HEK293 (cell line): Measurements from ENCODE around the gene RAPGEF5.

ENCODE experiments used
- CTCF ChIA-PET: fragments of 350-600 bp; formaldehyde crosslinking; extraction: SDS; loops from one replicate; lab custom pipeline; 2021; ENCODE audit warnings: antibody characterized with exemption; lab: Yijun Ruan, JAX
- POLR2A ChIA-PET: fragments of 300-600 bp; formaldehyde crosslinking; extraction: SDS; loops from one replicate; lab custom pipeline; 2020; ENCODE audit warnings: antibody characterized with exemption, inconsistent platforms; lab: Yijun Ruan, JAX
- H3K27ac ChIP-seq: fragments of 200-500 bp; sonication (Bioruptor generic); 2 replicates; pipeline ENCODE4 v1.5.1; 2014; ENCODE audit warnings: low read depth, low read length, control low read depth, inconsistent platforms; ENCODE audit errors: extremely low read depth
- H3K36me3 ChIP-seq, 2 experiments: fragments of 200-500 bp in 1 of 2; sonication (Bioruptor generic) in 1 of 2; 1 replicate in 1 of 2; 2 replicates in 1 of 2; pipeline ENCODE4 v1.5.1; 2014 to 2017; ENCODE audit warnings: inconsistent platforms in 2 of 2, low read length in 2 of 2; ENCODE audit not compliant: control insufficient read depth in 2 of 2, insufficient read depth in 1 of 2
- H3K4me1 ChIP-seq: fragments of 200-500 bp; sonication (Bioruptor generic); 2 replicates; pipeline ENCODE4 v1.5.1; 2014; ENCODE audit warnings: mild to moderate bottlenecking, low read length, inconsistent platforms; ENCODE audit not compliant: control insufficient read depth, insufficient read depth
- H3K4me3 ChIP-seq: 2 replicates; pipeline ENCODE4 v1.5.1; 2011; ENCODE audit warnings: low read depth, mild to moderate bottlenecking, control low read depth, low read length, moderate library complexity
- H3K9me3 ChIP-seq: fragments of 200-500 bp; sonication (Bioruptor generic); 2 replicates; pipeline ENCODE4 v1.5.1; 2014; ENCODE audit warnings: low read depth, low read length, inconsistent platforms; ENCODE audit not compliant: control insufficient read depth, insufficient read depth
- GLI4 ChIP-seq: fragments of 450-650 bp; formaldehyde crosslinking; IDR thresholded peaks from 2 replicates; pipeline ENCODE4 v1.5.1; 2016; ENCODE audit warnings: missing biosample characterization, missing genetic modification characterization
- PRDM2 ChIP-seq: fragments of 450-650 bp; formaldehyde crosslinking; IDR thresholded peaks from 2 replicates; pipeline ENCODE4 v1.5.1; 2016; ENCODE audit warnings: missing biosample characterization, missing genetic modification characterization, borderline replicate concordance
- REPIN1 ChIP-seq: fragments of 450-650 bp; formaldehyde crosslinking; IDR thresholded peaks from 2 replicates; pipeline ENCODE4 v1.5.1; 2017; ENCODE audit warnings: missing biosample characterization, missing genetic modification characterization, low read depth
- REST ChIP-seq: fragments of 450-650 bp; formaldehyde crosslinking; IDR thresholded peaks from 2 replicates; pipeline ENCODE4 v1.5.1; 2016; ENCODE audit warnings: missing biosample characterization, missing genetic modification characterization
- SP2 ChIP-seq: fragments of 450-650 bp; formaldehyde crosslinking; IDR thresholded peaks from 2 replicates; pipeline ENCODE4 v1.5.1; 2016; ENCODE audit warnings: missing biosample characterization, missing genetic modification characterization
- YY2 ChIP-seq: fragments of 450-650 bp; formaldehyde crosslinking; IDR thresholded peaks from 2 replicates; pipeline ENCODE4 v1.5.1; 2016; ENCODE audit warnings: missing biosample characterization, missing genetic modification characterization
- ZBTB1 ChIP-seq: fragments of 450-650 bp; formaldehyde crosslinking; IDR thresholded peaks from 2 replicates; pipeline ENCODE4 v1.5.1; 2016; ENCODE audit warnings: missing biosample characterization, missing genetic modification characterization
- ZBTB44 ChIP-seq: fragments of 450-650 bp; IDR thresholded peaks from 2 replicates; pipeline ENCODE4 v1.5.1; 2018; ENCODE audit warnings: missing biosample characterization, mild to moderate bottlenecking, missing genetic modification characterization
- ZBTB49 ChIP-seq: fragments of 450-650 bp; formaldehyde crosslinking; IDR thresholded peaks from 2 replicates; pipeline ENCODE4 v1.5.1; 2016; ENCODE audit warnings: missing biosample characterization, missing genetic modification characterization, low read depth
- ZNF10 ChIP-seq: fragments of 450-650 bp; formaldehyde crosslinking; IDR thresholded peaks from 2 replicates; pipeline ENCODE4 v1.5.1; 2017; ENCODE audit warnings: missing biosample characterization, missing genetic modification characterization
- ZNF121 ChIP-seq: fragments of 450-650 bp; formaldehyde crosslinking; IDR thresholded peaks from 2 replicates; pipeline ENCODE4 v1.5.1; 2016; ENCODE audit warnings: missing biosample characterization, missing genetic modification characterization
- ZNF133 ChIP-seq: fragments of 450-650 bp; formaldehyde crosslinking; IDR thresholded peaks from 2 replicates; pipeline ENCODE4 v1.5.1; 2016; ENCODE audit warnings: missing biosample characterization, missing genetic modification characterization
- ZNF175 ChIP-seq: fragments of 450-650 bp; formaldehyde crosslinking; IDR thresholded peaks from 2 replicates; pipeline ENCODE4 v1.5.1; 2016; ENCODE audit warnings: missing biosample characterization, missing genetic modification characterization
- ZNF19 ChIP-seq: fragments of 450-650 bp; formaldehyde crosslinking; IDR thresholded peaks from 2 replicates; pipeline ENCODE4; 2016; ENCODE audit warnings: missing biosample characterization, missing genetic modification characterization, low read depth
- ZNF2 ChIP-seq: fragments of 450-650 bp; formaldehyde crosslinking; IDR thresholded peaks from 2 replicates; pipeline ENCODE4 v1.5.1; 2016; ENCODE audit warnings: missing biosample characterization, missing genetic modification characterization
- ZNF223 ChIP-seq: fragments of 450-650 bp; formaldehyde crosslinking; IDR thresholded peaks from 2 replicates; pipeline ENCODE4 v1.5.1; 2016; ENCODE audit warnings: missing biosample characterization, missing genetic modification characterization
- ZNF239 ChIP-seq: fragments of 450-650 bp; formaldehyde crosslinking; IDR thresholded peaks from 2 replicates; pipeline ENCODE4 v1.5.1; 2016; ENCODE audit warnings: missing biosample characterization, missing genetic modification characterization
- ZNF391 ChIP-seq: fragments of 450-650 bp; formaldehyde crosslinking; IDR thresholded peaks from 2 replicates; pipeline ENCODE4 v1.5.1; 2016; ENCODE audit warnings: low read depth, missing biosample characterization, missing genetic modification characterization, borderline replicate concordance
- ZNF416 ChIP-seq: fragments of 450-650 bp; formaldehyde crosslinking; IDR thresholded peaks from 2 replicates; pipeline ENCODE4 v1.5.1; 2016; ENCODE audit warnings: missing biosample characterization, missing genetic modification characterization
- ZNF658 ChIP-seq: fragments of 450-650 bp; formaldehyde crosslinking; IDR thresholded peaks from 2 replicates; pipeline ENCODE4; 2016; ENCODE audit warnings: missing biosample characterization, missing genetic modification characterization
- ZNF791 ChIP-seq: fragments of 450-650 bp; formaldehyde crosslinking; IDR thresholded peaks from 2 replicates; pipeline ENCODE4 v1.5.1; 2016; ENCODE audit warnings: missing biosample characterization, missing genetic modification characterization

Gene RAPGEF5

GRCh38 chr7:22157552-22157951 is 199.4 kb downstream of the RAPGEF5 start:
- POLR2A ChIA-PET: no interaction called here
- TF ChIP-seq ZNF10 (tag by site-specific recombination) (no peak), ZNF239 (tag by site-specific recombination) (no peak), GLI4 (tag by site-specific recombination) (no peak), ZNF223 (no peak)
- TF ChIP-seq, all 188 proteins: peak for 0
- Histone ChIP-seq H3K27ac (no peak overlapping the region), H3K9me3 (no peaks in the 10 kb centered on the region), H3K4me1 (no peaks in the 10 kb centered on the region), H3K4me3 (no peak overlapping the region), H3K36me3 (no peaks in the 10 kb centered on the region)
- CTCF ChIA-PET: no interaction called here

GRCh38 chr7:22156205-22156604 is 200.7 kb downstream of the RAPGEF5 start:
- CTCF ChIA-PET: no interaction called here
- Histone ChIP-seq H3K4me1 (no peaks in the 10 kb centered on the region), H3K9me3 (no peaks in the 10 kb centered on the region), H3K4me3 (no peak overlapping the region), H3K36me3 (no peaks in the 10 kb centered on the region), H3K27ac (no peak overlapping the region)
- POLR2A ChIA-PET: no interaction called here
- no peak for TF ChIP-seq ZNF133 (tag by site-specific recombination)
- TF ChIP-seq ZNF416 (tag by site-specific recombination): no peak
- TF ChIP-seq REST (tag by site-specific recombination): no peak
- TF ChIP-seq ZNF658 (tag by site-specific recombination): no peak
- TF ChIP-seq REPIN1: no peak
- TF ChIP-seq SP2 (tag by site-specific recombination): no peak
- TF ChIP-seq ZBTB49 (tag by site-specific recombination): no peak
- TF ChIP-seq ZBTB44 (tag by site-specific recombination): no peak
- TF ChIP-seq ZNF391 (tag by site-specific recombination): no peak
- no peak for TF ChIP-seq ZNF121
- no peak for TF ChIP-seq ZBTB1 (tag by site-specific recombination)
- TF ChIP-seq ZNF791 (tag by site-specific recombination): no peak
- no peak for TF ChIP-seq ZNF175 (tag by site-specific recombination)
- TF ChIP-seq ZNF19: no peak
- TF ChIP-seq ZNF2 (tag by site-specific recombination): no peak
- TF ChIP-seq YY2 (tag by site-specific recombination): no peak
- no peak for TF ChIP-seq PRDM2 (tag by site-specific recombination)
